Measurements from ENCODE around the gene YIF1B. TPM values are rescaled to one million over a fixed set of nuclear protein-coding genes. Genes with fewer than 3 reads are reported as not detected.

The YIF1B gene
- total and polyA plus RNA-seq, 9 of the 15 experiments (the other 6 are each of a cell fraction or from before 2014, with no cell fraction given): 8.5 to 586 (median 323) TPM

DNA sequence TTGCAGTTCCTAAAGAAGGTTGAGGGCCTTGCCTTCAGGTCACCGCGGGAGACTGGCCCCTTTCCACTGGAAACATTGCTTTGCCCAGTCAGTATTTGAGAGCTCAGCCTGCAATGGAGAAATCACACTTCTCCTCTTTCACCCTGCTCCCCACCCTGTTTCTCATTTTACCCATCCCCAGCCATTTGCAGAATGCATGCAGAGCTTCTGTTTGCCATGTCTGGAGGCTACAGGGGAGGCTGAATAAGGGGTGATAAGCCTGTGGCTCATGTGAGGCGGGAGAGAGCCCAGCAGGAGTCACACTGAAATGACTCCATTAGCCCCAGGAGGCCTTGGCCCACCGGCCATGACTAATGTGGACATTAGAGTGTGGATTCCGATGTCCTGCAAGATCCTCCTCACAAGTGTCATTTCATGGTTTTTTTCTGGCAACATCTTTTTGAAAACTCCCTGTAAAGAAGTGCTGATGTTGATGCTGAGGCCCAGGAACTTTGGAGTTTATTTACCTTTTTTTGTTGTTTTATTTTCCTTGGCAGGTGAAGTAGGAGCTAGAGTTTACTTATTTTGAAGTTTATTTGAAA lies 45.1 kb downstream of the YIF1B start (continued):
- TF ChIP-seq, protein P1, sequence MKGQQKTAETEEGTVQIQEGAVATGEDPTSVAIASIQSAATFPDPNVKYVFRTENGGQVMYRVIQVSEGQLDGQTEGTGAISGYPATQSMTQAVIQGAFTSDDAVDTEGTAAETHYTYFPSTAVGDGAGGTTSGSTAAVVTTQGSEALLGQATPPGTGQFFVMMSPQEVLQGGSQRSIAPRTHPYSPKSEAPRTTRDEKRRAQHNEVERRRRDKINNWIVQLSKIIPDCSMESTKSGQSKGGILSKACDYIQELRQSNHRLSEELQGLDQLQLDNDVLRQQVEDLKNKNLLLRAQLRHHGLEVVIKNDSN (CRISPR knock-in tag; IDR thresholded peaks at IDR 0.05): no peak
- TF ChIP-seq FOSL1 (tag; conservative IDR thresholded peaks at IDR 0.05) (peak; percentile 52; the same call in 1 of the 2 replicates), KDM5B (IDR thresholded peaks at IDR 0.05; ENCODE audit: insufficient replicate concordance, low read depth, low read length) (peak; percentile 43), HDAC1 (IDR thresholded peaks at IDR 0.05) (peak in 1 of 2 experiments; percentile 28; a peak in 2 of 4 replicates), ZNF583 (CRISPR knock-in tag; IDR thresholded peaks at IDR 0.05) (peak; percentile 80; the same call in 1 of the 2 replicates), POLR2AphosphoS5 (IDR thresholded peaks at IDR 0.05; ENCODE audit: control insufficient read depth, insufficient read depth, low read depth, low read length) (peak; percentile 82), ZNF41 (CRISPR knock-in tag; conservative IDR thresholded peaks at IDR 0.05) (0 out of 2 replicates have a peak, but pooled peaks have one; percentile 44), CBX3 (IDR thresholded peaks at IDR 0.05; ENCODE audit: borderline replicate concordance in 1 of 2, low read length in 2 of 2) (no peak; a peak in 1 of 3 replicates), KDM1A (IDR thresholded peaks at IDR 0.05) (peak; percentile 47 to 74), MBD2 (IDR thresholded peaks at IDR 0.05; ENCODE audit: borderline replicate concordance, low read depth) (peak; percentile 48; the same call in 1 of the 2 replicates), CBFA2T2 (conservative IDR thresholded peaks at IDR 0.05) (peak; percentile 86), TEAD4 (IDR thresholded peaks at IDR 0.05; ENCODE audit: low read length) (peak; percentile 88), TEAD4 (CRISPR knock-in tag; IDR thresholded peaks at IDR 0.05; ENCODE audit: borderline replicate concordance) (no peak), RNF2 (IDR thresholded peaks at IDR 0.05) (peak; percentile 54; the same call in 1 of the 2 replicates), ZBTB7A (IDR thresholded peaks at IDR 0.05; ENCODE audit: borderline replicate concordance, control insufficient read depth, low read depth, low read length) (peak; percentile 40; the same call in 1 of the 2 replicates), TCF3 (CRISPR knock-in tag; IDR thresholded peaks at IDR 0.05) (peak; percentile 71), ZNF830 (CRISPR knock-in tag; IDR thresholded peaks at IDR 0.05) (no peak), PHB2 (IDR thresholded peaks at IDR 0.05; ENCODE audit: low read depth) (no peak), NFRKB (IDR thresholded peaks at IDR 0.05; ENCODE audit: low read depth) (peak; percentile 70; the same call in 1 of the 2 replicates)
- TF ChIP-seq, protein P2, sequence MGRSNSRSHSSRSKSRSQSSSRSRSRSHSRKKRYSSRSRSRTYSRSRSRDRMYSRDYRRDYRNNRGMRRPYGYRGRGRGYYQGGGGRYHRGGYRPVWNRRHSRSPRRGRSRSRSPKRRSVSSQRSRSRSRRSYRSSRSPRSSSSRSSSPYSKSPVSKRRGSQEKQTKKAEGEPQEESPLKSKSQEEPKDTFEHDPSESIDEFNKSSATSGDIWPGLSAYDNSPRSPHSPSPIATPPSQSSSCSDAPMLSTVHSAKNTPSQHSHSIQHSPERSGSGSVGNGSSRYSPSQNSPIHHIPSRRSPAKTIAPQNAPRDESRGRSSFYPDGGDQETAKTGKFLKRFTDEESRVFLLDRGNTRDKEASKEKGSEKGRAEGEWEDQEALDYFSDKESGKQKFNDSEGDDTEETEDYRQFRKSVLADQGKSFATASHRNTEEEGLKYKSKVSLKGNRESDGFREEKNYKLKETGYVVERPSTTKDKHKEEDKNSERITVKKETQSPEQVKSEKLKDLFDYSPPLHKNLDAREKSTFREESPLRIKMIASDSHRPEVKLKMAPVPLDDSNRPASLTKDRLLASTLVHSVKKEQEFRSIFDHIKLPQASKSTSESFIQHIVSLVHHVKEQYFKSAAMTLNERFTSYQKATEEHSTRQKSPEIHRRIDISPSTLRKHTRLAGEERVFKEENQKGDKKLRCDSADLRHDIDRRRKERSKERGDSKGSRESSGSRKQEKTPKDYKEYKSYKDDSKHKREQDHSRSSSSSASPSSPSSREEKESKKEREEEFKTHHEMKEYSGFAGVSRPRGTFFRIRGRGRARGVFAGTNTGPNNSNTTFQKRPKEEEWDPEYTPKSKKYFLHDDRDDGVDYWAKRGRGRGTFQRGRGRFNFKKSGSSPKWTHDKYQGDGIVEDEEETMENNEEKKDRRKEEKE (IDR thresholded peaks at IDR 0.05; ENCODE audit: borderline replicate concordance in 1 of 2, control insufficient read depth in 1 of 2, low read depth in 2 of 2, low read length in 1 of 2): 0 out of 4 replicates have a peak, but pooled peaks of 1 of the 2 experiments have one; percentile 54
- TF ChIP-seq, protein P3, sequence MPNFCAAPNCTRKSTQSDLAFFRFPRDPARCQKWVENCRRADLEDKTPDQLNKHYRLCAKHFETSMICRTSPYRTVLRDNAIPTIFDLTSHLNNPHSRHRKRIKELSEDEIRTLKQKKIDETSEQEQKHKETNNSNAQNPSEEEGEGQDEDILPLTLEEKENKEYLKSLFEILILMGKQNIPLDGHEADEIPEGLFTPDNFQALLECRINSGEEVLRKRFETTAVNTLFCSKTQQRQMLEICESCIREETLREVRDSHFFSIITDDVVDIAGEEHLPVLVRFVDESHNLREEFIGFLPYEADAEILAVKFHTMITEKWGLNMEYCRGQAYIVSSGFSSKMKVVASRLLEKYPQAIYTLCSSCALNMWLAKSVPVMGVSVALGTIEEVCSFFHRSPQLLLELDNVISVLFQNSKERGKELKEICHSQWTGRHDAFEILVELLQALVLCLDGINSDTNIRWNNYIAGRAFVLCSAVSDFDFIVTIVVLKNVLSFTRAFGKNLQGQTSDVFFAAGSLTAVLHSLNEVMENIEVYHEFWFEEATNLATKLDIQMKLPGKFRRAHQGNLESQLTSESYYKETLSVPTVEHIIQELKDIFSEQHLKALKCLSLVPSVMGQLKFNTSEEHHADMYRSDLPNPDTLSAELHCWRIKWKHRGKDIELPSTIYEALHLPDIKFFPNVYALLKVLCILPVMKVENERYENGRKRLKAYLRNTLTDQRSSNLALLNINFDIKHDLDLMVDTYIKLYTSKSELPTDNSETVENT (CRISPR knock-in tag; IDR thresholded peaks at IDR 0.05): 0 out of 2 replicates have a peak, but pooled peaks have one; percentile 33
- TF ChIP-seq, protein P4, sequence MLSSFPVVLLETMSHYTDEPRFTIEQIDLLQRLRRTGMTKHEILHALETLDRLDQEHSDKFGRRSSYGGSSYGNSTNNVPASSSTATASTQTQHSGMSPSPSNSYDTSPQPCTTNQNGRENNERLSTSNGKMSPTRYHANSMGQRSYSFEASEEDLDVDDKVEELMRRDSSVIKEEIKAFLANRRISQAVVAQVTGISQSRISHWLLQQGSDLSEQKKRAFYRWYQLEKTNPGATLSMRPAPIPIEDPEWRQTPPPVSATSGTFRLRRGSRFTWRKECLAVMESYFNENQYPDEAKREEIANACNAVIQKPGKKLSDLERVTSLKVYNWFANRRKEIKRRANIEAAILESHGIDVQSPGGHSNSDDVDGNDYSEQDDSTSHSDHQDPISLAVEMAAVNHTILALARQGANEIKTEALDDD (IDR thresholded peaks at IDR 0.05): peak; percentile 34; the same call in 1 of the 2 replicates

All from K562 (cell line).